ENCODE data around the gene NDST3.

GRCh38 chr4:118268780-118269179, 234.5 kb downstream of the NDST3 start:
- TF ChIP-seq CTCF (optimal IDR thresholded peaks at IDR 0.05 in 1 of 3, IDR thresholded peaks at IDR 0.05 in 1 of 3, conservative IDR thresholded peaks at IDR 0.05 in 1 of 3; ENCODE audit: extremely low read depth in 1 of 3, insufficient read depth in 2 of 3, low read length in 3 of 3) = no peak
- TF ChIP-seq EZH2 (IDR thresholded peaks at IDR 0.05; ENCODE audit: low read length) = no peak
